GM18505 (cell line): ENCODE results near the gene LASP1.
"Not testable (repeated sequence)": the region's sequence is repeated elsewhere in the genome, so short reads cannot be mapped to it uniquely, and the experiment has no call there.

Source experiments
- ATAC-seq: cut with Tn5 transposase; IDR thresholded peaks from one replicate; pipeline ENCODE4 v1.9.1; 2021; ENCODE audit not compliant: unreplicated experiment
- POLR2A ChIP-seq: IDR thresholded peaks from 4 replicates; pipeline ENCODE4 v1.6.1; 2011; ENCODE audit warnings: borderline replicate concordance; ENCODE audit not compliant: insufficient read depth, insufficient read length; ENCODE audit errors: extremely low read depth

Gene LASP1

GRCh38 chr17:38869526-38870258, at the start of gene LASP1:
LASP1 (plus strand) TSS chr17:38870058; CDS start chr17:38870190, 132 bp downstream.
- ATAC-seq, result peak; percentile 46
- peak; percentile 97 for TF ChIP-seq POLR2A

- peak; percentile 97 for TF ChIP-seq POLR2A
- peak; percentile 77 for ATAC-seq
Observed at GRCh38 chr17:38824899-38825761, 44.7 kb upstream of the LASP1 start, which contains the start of gene CWC25. CWC25 (minus strand) TSS chr17:38825321; CDS start chr17:38825183, 138 bp downstream.

- ATAC-seq, result no peak
Observed at GRCh38 chr17:38825762-38826247, 44.1 kb upstream of the LASP1 start.

GRCh38 chr17:38844261-38844757, 25.5 kb upstream of the LASP1 start:
- no peak for TF ChIP-seq POLR2A
- no peak for ATAC-seq

More at GRCh38 chr17:38825762-38826247, 44.1 kb upstream of the LASP1 start:
- TF ChIP-seq POLR2A, result no peak

DNA sequence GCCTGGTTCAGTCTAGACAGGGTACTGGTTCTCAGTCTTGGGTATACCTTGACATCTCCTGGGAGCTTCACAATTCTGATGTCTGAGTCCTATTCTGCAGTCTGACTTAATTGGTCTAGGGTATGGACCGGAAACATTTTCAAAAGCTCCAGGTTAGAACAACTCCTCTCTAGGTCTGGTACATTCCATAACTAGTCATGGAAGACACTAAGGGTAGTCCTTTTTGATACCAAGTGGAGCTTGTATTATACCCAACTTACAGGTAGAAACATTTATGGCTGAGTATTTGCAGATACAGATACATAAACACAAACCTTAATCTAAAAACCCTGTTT, 21.3 kb upstream of the LASP1 start:
- TF ChIP-seq POLR2A, result no peak
- ATAC-seq, result no peak

DNA sequence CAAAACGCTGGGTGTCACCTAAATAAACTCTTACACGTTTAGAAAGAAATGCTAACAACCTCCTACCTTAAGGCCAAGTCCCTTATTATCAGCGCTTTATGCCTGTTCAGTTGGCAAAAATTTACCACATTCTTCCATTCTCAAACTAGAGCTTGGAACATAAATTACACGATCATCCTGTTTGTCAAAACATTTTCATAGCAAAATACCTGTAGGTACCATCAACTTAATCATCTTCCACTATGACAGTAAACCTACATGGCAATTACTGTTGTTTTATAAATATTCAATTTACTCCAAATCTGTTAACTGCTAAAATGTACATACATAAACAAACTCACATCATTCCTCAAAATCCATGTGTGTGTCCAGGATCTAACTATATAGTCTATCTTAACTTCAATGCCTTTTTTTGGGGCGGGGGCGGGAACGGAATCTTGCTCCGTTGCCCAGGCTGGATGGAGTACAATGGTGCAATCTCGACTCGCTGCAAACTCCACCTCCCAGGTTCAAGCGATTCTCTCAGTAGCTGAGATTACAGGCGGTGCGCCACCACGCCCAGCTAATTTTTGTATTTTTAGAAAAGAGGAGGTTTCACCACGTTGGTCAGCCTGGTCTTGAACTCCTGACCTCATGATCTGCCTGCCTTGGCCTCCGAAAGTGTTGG, 20.8 kb upstream of the LASP1 start:
- no peak for ATAC-seq
- no peak for TF ChIP-seq POLR2A

GRCh38 chr17:38850374-38850773, 19.5 kb upstream of the LASP1 start:
- no peak for TF ChIP-seq POLR2A
- no peak for ATAC-seq

GRCh38 chr17:38851434-38851833, 18.4 kb upstream of the LASP1 start:
- TF ChIP-seq POLR2A, result no peak
- no peak for ATAC-seq

GRCh38 chr17:38852771-38853291, 17.0 kb upstream of the LASP1 start:
- TF ChIP-seq POLR2A, result no peak

GRCh38 chr17:38853292-38854219, 16.3 kb upstream of the LASP1 start, which contains the start of gene RPL23:
RPL23 (minus strand) TSS chr17:38853721; CDS start chr17:38853710, 11 bp downstream.
- TF ChIP-seq POLR2A, result peak; percentile 99
- peak; percentile 79 for ATAC-seq

More at GRCh38 chr17:38852771-38853291, 17.0 kb upstream of the LASP1 start:
- no peak for ATAC-seq

GRCh38 chr17:38855101-38855714, 14.7 kb upstream of the LASP1 start:
- ATAC-seq, result not testable (repeated sequence)
